Measurements from ENCODE around the gene ACHE. TPM values are rescaled to one million over a fixed set of nuclear protein-coding genes. Genes with fewer than 3 reads are reported as not detected.

The ACHE gene
- total and polyA plus RNA-seq, 4 donors, result 0.15 to 17.6 (median 0.21) TPM

Small RNAs within 50 kb of the gene (small RNA-seq; reads per million reads assigned to genes)
- not detected for gene RN7SL549P
- gene RPS29P15, result not detected

Other genes starting within 250 kb of the ACHE start
- gene ACTL6B, start 239.4 kb downstream of the ACHE start, total RNA-seq, result not detected
- not detected for gene ACTL6B, start 239.4 kb downstream of the ACHE start, polyA plus RNA-seq
- 10 to 100 TPM; 57.9 to 88.5 TPM for gene GNB2, start 222.1 kb downstream of the ACHE start, total RNA-seq
- 100 to 1,000 TPM in 1 of 2 donors, 10 to 100 TPM in 1; 37.6 to 133 TPM for gene GNB2, start 222.1 kb downstream of the ACHE start, polyA plus RNA-seq
- 10 to 100 TPM; 12.7 TPM for gene GIGYF1, start 201.6 kb downstream of the ACHE start, total RNA-seq
- 1 to 10 TPM; 6.8 to 7.5 TPM for gene GIGYF1, start 201.6 kb downstream of the ACHE start, polyA plus RNA-seq
- 10 to 100 TPM; 19.1 to 36.6 TPM for gene POP7, start 189.8 kb downstream of the ACHE start, total RNA-seq
- 10 to 100 TPM; 31.1 to 40.1 TPM for gene POP7, start 189.8 kb downstream of the ACHE start, polyA plus RNA-seq
- 1 to 10 TPM; 1.3 to 1.5 TPM for gene EPO, start 175.4 kb downstream of the ACHE start, total RNA-seq
- 10 to 100 TPM in 1 of 2 donors, 1 to 10 TPM in 1; 5.3 to 22.9 TPM for gene EPO, start 175.4 kb downstream of the ACHE start, polyA plus RNA-seq
- gene ZAN, start 162.3 kb downstream of the ACHE start, total RNA-seq, result under 1 TPM in 1 of 2 donors, not detected in 1; under 0.01 TPM
- under 1 TPM in 1 of 2 donors, not detected in 1; 0.08 TPM for gene ZAN, start 162.3 kb downstream of the ACHE start, polyA plus RNA-seq
- gene EPHB4, start 68.4 kb downstream of the ACHE start, total RNA-seq, result 10 to 100 TPM; 48.6 to 53.0 TPM
- 10 to 100 TPM; 14.4 to 51.3 TPM for gene EPHB4, start 68.4 kb downstream of the ACHE start, polyA plus RNA-seq
- gene SLC12A9, start 43.2 kb downstream of the ACHE start, total RNA-seq, result 10 to 100 TPM; 10.5 to 17.2 TPM
- gene SLC12A9, start 43.2 kb downstream of the ACHE start, polyA plus RNA-seq, result 1 to 10 TPM; 1.8 to 8.4 TPM
- gene TRIP6, start 28.5 kb downstream of the ACHE start, total RNA-seq, result 10 to 100 TPM; 14.6 to 18.6 TPM
- gene TRIP6, start 28.5 kb downstream of the ACHE start, polyA plus RNA-seq, result 10 to 100 TPM; 17.7 to 30.7 TPM
- 10 to 100 TPM; 28.6 to 45.0 TPM for gene SRRT, start 20.8 kb downstream of the ACHE start, total RNA-seq
- gene SRRT, start 20.8 kb downstream of the ACHE start, polyA plus RNA-seq, result 10 to 100 TPM; 27.2 to 32.1 TPM
- 1 to 10 TPM; 3.1 to 4.9 TPM for gene UFSP1, start 6.2 kb downstream of the ACHE start, total RNA-seq
- gene UFSP1, start 6.2 kb downstream of the ACHE start, polyA plus RNA-seq, result 1 to 10 TPM; 2.3 to 3.4 TPM
- under 1 TPM; 0.25 to 0.79 TPM for gene MUC3A, start 53.6 kb upstream of the ACHE start, total RNA-seq
- 1 to 10 TPM in 1 of 2 donors, under 1 TPM in 1; 0.95 to 2.9 TPM for gene MUC3A, start 53.6 kb upstream of the ACHE start, polyA plus RNA-seq
- gene MUC12, start 73.7 kb upstream of the ACHE start, total RNA-seq, result not detected
- under 1 TPM in 1 of 2 donors, not detected in 1; 0.16 TPM for gene MUC12, start 73.7 kb upstream of the ACHE start, polyA plus RNA-seq
- gene MUC17, start 124.2 kb upstream of the ACHE start, total RNA-seq, result not detected
- not detected for gene MUC17, start 124.2 kb upstream of the ACHE start, polyA plus RNA-seq
- 10 to 100 TPM in 1 of 2 donors, 1 to 10 TPM in 1; 9.2 to 15.6 TPM for gene TRIM56, start 189.6 kb upstream of the ACHE start, total RNA-seq
- gene TRIM56, start 189.6 kb upstream of the ACHE start, polyA plus RNA-seq, result 1 to 10 TPM; 4.8 to 6.1 TPM
- 10 to 100 TPM in 1 of 2 donors, under 1 TPM in 1; 0.93 to 10.2 TPM for gene SERPINE1, start 231.2 kb upstream of the ACHE start, total RNA-seq
- gene SERPINE1, start 231.2 kb upstream of the ACHE start, polyA plus RNA-seq, result 10 to 100 TPM in 1 of 2 donors, 1 to 10 TPM in 1; 5.8 to 18.6 TPM

Measured in liver (tissue), 5 donors.